OCI-LY1 (cell line): Measurements from ENCODE around the gene FA2H.

Experiments used
- H2AFZ ChIP-seq: fragments of 200-600 bp; sonication (generic), shearing (Covaris generic); 2 replicates; pipeline ENCODE4 v1.6.0; 2014; ENCODE audit warnings: antibody characterized with exemption, mild to moderate bottlenecking, low read length
- H3F3A ChIP-seq: fragments of 200-600 bp; sonication (generic), shearing (Covaris generic); 2 replicates; pipeline ENCODE4 v1.6.0; 2014; ENCODE audit warnings: mild to moderate bottlenecking, antibody characterized with exemption, low read length, moderate library complexity; ENCODE audit not compliant: insufficient read depth
- H3K27ac ChIP-seq: fragments of 200-600 bp; sonication (generic); 2 replicates; pipeline ENCODE4 v1.5.1; 2014; ENCODE audit warnings: low read length, mixed run types, mild to moderate bottlenecking, low read depth; ENCODE audit not compliant: poor library complexity, severe bottlenecking
- H3K27me3 ChIP-seq: fragments of 200-600 bp; sonication (generic); 2 replicates; pipeline ENCODE4 v1.6.0; 2014; ENCODE audit warnings: antibody characterized with exemption, mild to moderate bottlenecking, low read length, moderate library complexity; ENCODE audit not compliant: insufficient read depth
- H3K36me3 ChIP-seq: fragments of 200-600 bp; sonication (generic); 2 replicates; pipeline ENCODE4 v1.6.1; 2014; ENCODE audit warnings: mild to moderate bottlenecking, antibody characterized with exemption, low read length, moderate library complexity, mixed read lengths; ENCODE audit not compliant: insufficient read depth
- H3K4me1 ChIP-seq: fragments of 200-600 bp; sonication (generic); 2 replicates; pipeline ENCODE4 v1.5.1; 2014; ENCODE audit warnings: mild to moderate bottlenecking, low read length, moderate library complexity; ENCODE audit not compliant: insufficient read depth, severe bottlenecking
- H3K4me2 ChIP-seq: fragments of 200-600 bp; sonication (generic), shearing (Covaris generic); 2 replicates; pipeline ENCODE4 v1.6.1; 2014; ENCODE audit warnings: low read length
- H3K4me3 ChIP-seq: fragments of 200-600 bp; sonication (generic); 2 replicates; pipeline ENCODE4 v1.5.1; 2014; ENCODE audit warnings: low read length, low read depth, mild to moderate bottlenecking, mixed read lengths; ENCODE audit not compliant: poor library complexity, severe bottlenecking
- H3K79me2 ChIP-seq: fragments of 200-600 bp; shearing (Covaris generic); 2 replicates; pipeline ENCODE4 v1.6.1; 2016; ENCODE audit warnings: mixed run types, low read length, mixed read lengths; ENCODE audit not compliant: insufficient read depth
- H3K9ac ChIP-seq: fragments of 200-600 bp; sonication (generic), shearing (Covaris generic); 2 replicates; pipeline ENCODE4 v1.6.1; 2014; ENCODE audit warnings: mild to moderate bottlenecking, low read length, mixed read lengths
- H3K9me2 ChIP-seq: fragments of 200-600 bp; sonication (generic), shearing (Covaris generic); 2 replicates; pipeline ENCODE4 v1.6.1; 2014; ENCODE audit warnings: low read depth, mild to moderate bottlenecking, low read length, mixed read lengths
- H3K9me3 ChIP-seq: fragments of 200-600 bp; shearing (Covaris generic); 2 replicates; pipeline ENCODE4 v1.6.1; 2014; ENCODE audit warnings: low read length, mixed read lengths
- H4K20me1 ChIP-seq: fragments of 200-600 bp; sonication (generic), shearing (Covaris generic); 2 replicates; pipeline ENCODE4 v1.6.0; 2016; ENCODE audit warnings: mild to moderate bottlenecking, low read length; ENCODE audit not compliant: insufficient read depth
- EZH2 ChIP-seq: fragments of 200-600 bp; sonication (generic), shearing (Covaris generic); IDR thresholded peaks from 2 replicates; pipeline ENCODE4 v1.8.0; 2017; ENCODE audit warnings: borderline replicate concordance, mixed run types, mild to moderate bottlenecking, antibody characterized with exemption, low read length, moderate library complexity, mixed read lengths
- TF ChIP-seq, protein P1 (sequence below): fragments of 200-600 bp; sonication (generic), shearing (Covaris generic); IDR thresholded peaks from 2 replicates; pipeline ENCODE4 v1.5.1; 2017; ENCODE audit warnings: mild to moderate bottlenecking, antibody characterized with exemption, low read length, moderate library complexity, mixed read lengths

FA2H gene

GRCh38 chr16:74720579-74720978, 54.0 kb downstream of the FA2H start:
- peaks cover 7% of the 10 kb centered on the region; the same call in 1 of the 2 replicates for H3K27me3 ChIP-seq
- H3K9ac ChIP-seq = no peak overlapping the region
- H3K9me2 ChIP-seq = no peaks in the 10 kb centered on the region
- no peaks in the 10 kb centered on the region for H4K20me1 ChIP-seq
- no peaks in the 10 kb centered on the region for H3K4me1 ChIP-seq
- H2AFZ ChIP-seq = no peak overlapping the region
- TF ChIP-seq, protein P1, sequence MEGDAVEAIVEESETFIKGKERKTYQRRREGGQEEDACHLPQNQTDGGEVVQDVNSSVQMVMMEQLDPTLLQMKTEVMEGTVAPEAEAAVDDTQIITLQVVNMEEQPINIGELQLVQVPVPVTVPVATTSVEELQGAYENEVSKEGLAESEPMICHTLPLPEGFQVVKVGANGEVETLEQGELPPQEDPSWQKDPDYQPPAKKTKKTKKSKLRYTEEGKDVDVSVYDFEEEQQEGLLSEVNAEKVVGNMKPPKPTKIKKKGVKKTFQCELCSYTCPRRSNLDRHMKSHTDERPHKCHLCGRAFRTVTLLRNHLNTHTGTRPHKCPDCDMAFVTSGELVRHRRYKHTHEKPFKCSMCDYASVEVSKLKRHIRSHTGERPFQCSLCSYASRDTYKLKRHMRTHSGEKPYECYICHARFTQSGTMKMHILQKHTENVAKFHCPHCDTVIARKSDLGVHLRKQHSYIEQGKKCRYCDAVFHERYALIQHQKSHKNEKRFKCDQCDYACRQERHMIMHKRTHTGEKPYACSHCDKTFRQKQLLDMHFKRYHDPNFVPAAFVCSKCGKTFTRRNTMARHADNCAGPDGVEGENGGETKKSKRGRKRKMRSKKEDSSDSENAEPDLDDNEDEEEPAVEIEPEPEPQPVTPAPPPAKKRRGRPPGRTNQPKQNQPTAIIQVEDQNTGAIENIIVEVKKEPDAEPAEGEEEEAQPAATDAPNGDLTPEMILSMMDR = no peak
- TF ChIP-seq EZH2 = no peak
- H3K27ac ChIP-seq = no peak overlapping the region
- H3K36me3 ChIP-seq = no peaks in the 10 kb centered on the region
- H3F3A ChIP-seq = no peaks in the 10 kb centered on the region
- no peak overlapping the region for H3K4me2 ChIP-seq
- no peak overlapping the region for H3K4me3 ChIP-seq
- no peaks in the 10 kb centered on the region for H3K9me3 ChIP-seq
- H3K79me2 ChIP-seq = no peaks in the 10 kb centered on the region

DNA sequence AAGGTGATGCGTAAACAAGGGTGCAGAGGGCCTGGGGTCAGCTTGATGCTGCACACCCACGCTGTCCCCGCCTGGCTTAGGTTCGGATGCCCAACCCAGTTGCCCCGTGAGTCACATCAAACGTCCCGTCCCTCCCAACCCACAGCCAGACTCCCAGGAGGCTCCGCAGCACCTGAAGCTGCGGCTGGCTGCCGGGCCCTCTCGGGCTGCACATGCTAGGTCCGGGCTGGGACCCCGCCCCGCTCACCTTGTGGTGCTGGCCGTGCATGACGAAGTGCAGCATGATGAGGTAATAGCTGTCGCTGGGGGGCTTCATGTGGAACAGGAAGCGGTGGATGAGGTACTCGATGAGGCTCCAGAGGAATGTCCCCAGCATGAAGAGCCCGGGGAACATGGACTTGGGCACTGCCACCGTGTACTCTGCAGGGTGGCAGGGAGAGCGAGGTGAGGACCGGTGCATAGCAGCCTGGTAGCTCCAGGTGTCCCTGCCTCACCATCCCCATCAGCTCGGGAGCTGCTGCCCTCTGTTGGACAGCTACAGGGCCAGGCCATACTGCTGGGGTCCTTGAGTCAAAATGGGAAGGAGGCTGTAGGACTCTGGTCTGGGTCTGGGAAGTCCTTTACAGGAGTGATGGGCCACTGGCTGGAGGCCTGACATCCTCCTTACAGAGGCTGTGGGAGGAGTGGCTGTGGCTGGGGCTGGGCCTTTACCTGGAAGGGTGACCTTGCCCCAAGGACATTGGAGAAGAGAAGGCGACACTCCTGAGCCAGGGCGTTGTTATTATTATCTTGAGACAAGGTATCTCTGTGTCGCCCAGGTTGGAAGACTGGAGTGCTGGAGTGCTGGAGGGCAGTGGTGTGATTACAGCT, 55.6 kb downstream of the FA2H start:
- H2AFZ ChIP-seq = no peak overlapping the region
- H3F3A ChIP-seq = no peaks in the 10 kb centered on the region
- no peaks in the 10 kb centered on the region for H3K27me3 ChIP-seq
- H3K4me2 ChIP-seq = no peak overlapping the region
- H3K9ac ChIP-seq = no peak overlapping the region
- no peaks in the 10 kb centered on the region for H3K4me1 ChIP-seq
- no peaks in the 10 kb centered on the region for H3K79me2 ChIP-seq
- no peaks in the 10 kb centered on the region for H4K20me1 ChIP-seq
- no peak overlapping the region for H3K27ac ChIP-seq
- TF ChIP-seq EZH2 = no peak
- TF ChIP-seq, protein P1 = peak; percentile 24; the same call in 1 of the 2 replicates
- H3K4me3 ChIP-seq = no peak overlapping the region
- no peaks in the 10 kb centered on the region for H3K9me3 ChIP-seq
- no peaks in the 10 kb centered on the region for H3K36me3 ChIP-seq
- H3K9me2 ChIP-seq = no peaks in the 10 kb centered on the region

GRCh38 chr16:74718140-74718539, 56.5 kb downstream of the FA2H start:
- Histone ChIP-seq H3K4me2 (no peak overlapping the region), H3K9me2 (no peaks in the 10 kb centered on the region), H4K20me1 (no peaks in the 10 kb centered on the region), H3K9ac (no peak overlapping the region), H3K36me3 (no peaks in the 10 kb centered on the region), H2AFZ (no peak overlapping the region), H3K27me3 (no peaks in the 10 kb centered on the region; the same call in 1 of the 2 replicates), H3F3A (no peaks in the 10 kb centered on the region), H3K27ac (no peak overlapping the region), H3K4me1 (no peaks in the 10 kb centered on the region), H3K79me2 (no peaks in the 10 kb centered on the region), H3K9me3 (no peaks in the 10 kb centered on the region), H3K4me3 (no peak overlapping the region)
- no peak for TF ChIP-seq EZH2
